Gastroesophageal sphincter (tissue), 4 donors: Measurements from ENCODE around the gene HARBI1. TPM values are rescaled to one million over a fixed set of nuclear protein-coding genes. Genes with fewer than 3 reads are reported as not detected.

ENCODE experiments used
- ATAC-seq: fragments of 150-250 bp; one replicate; pipeline ENCODE4 v1.9.1; 2016; ENCODE audit warnings: mild to moderate bottlenecking, moderate library complexity
- H3K27ac ChIP-seq, 4 donors: fragments of 200-600 bp; sonication (generic) in 3 of 4; 1 replicate in 3 of 4; 2 replicates in 1 of 4; pipeline ENCODE4 v1.5.1; 2016 to 2019
- H3K27me3 ChIP-seq: fragments of 200-600 bp; sonication (generic); one replicate; pipeline ENCODE4 v1.5.1; 2019
- H3K36me3 ChIP-seq, 2 donors: fragments of 200-600 bp; sonication (generic); one replicate each; pipeline ENCODE4 v1.5.1; 2019; ENCODE audit warnings: control low read depth in 1 of 2
- H3K4me1 ChIP-seq, 3 donors: fragments of 200-600 bp; sonication (generic); 1 replicate in 2 of 3; 2 replicates in 1 of 3; pipeline ENCODE4 v1.5.1; 2016 to 2019; ENCODE audit warnings: control low read depth in 2 of 3
- H3K4me3 ChIP-seq, 2 donors: fragments of 200-600 bp; sonication (generic); one replicate each; pipeline ENCODE4 v1.5.1; 2019; ENCODE audit warnings: mild to moderate bottlenecking in 1 of 2, moderate library complexity in 1 of 2
- H3K9me3 ChIP-seq, 3 donors: fragments of 200-600 bp; sonication (generic); one replicate each; pipeline ENCODE4 v1.5.1; 2017 to 2019; ENCODE audit warnings: control low read depth in 2 of 3
- CTCF ChIP-seq, 4 experiments: fragments of 200-600 bp in 2 of 4; fragments of 450-650 bp in 2 of 4; sonication (generic) in 1 of 4; IDR thresholded peaks; one replicate each; pipeline ENCODE4 v1.5.1; 2017 to 2019; ENCODE audit warnings: antibody characterized with exemption in 4 of 4, mild to moderate bottlenecking in 2 of 4, moderate library complexity in 2 of 4
- EP300 ChIP-seq: sonication (generic); formaldehyde crosslinking; IDR thresholded peaks from one replicate; pipeline ENCODE4 v1.6.1; 2017; ENCODE audit warnings: antibody characterized with exemption, mild to moderate bottlenecking
- POLR2A ChIP-seq, 2 donors: fragments of 450-650 bp; IDR thresholded peaks; one replicate each; pipeline ENCODE4 v1.6.1; 2017; ENCODE audit warnings: antibody characterized with exemption in 2 of 2, mild to moderate bottlenecking in 2 of 2, moderate library complexity in 1 of 2
- POLR2AphosphoS5 ChIP-seq: sonication (generic); formaldehyde crosslinking; IDR thresholded peaks from one replicate; pipeline ENCODE4 v1.6.1; 2017; ENCODE audit warnings: antibody characterized with exemption
- WGBS, 2 donors: methylation state at CpG; one replicate each; pipeline ENCODE4 v1.1.5; 2018; ENCODE audit warnings: low coverage in 1 of 2; 5-methylcytosine and 5-hydroxymethylcytosine counted together
- total RNA-seq, 4 donors: library from RNA; depleted of rRNA; stranded (reverse); fragments of >200 nt; gene quantifications; one replicate each; pipeline ENCODE4 v1.1.0, GENCODE V29; 2016

Gene HARBI1
- total RNA-seq, 4 donors from 2014 or later: 1.9 to 4.2 (median 2.5) TPM

GRCh38 chr11:46597155-46597554 lies 19.9 kb downstream of the HARBI1 start:
- Histone ChIP-seq H3K36me3 (no peaks in the 10 kb centered on the region), H3K27me3 (no peaks in the 10 kb centered on the region), H3K9me3 (no peaks in the 10 kb centered on the region), H3K27ac (no peak overlapping the region), H3K4me1 (peaks cover 3 to 30% (median 6%) of the 10 kb centered on the region in 3 donors), H3K4me3 (no peak overlapping the region)
- TF ChIP-seq POLR2A (IDR thresholded peaks at IDR 0.05) (no peak), EP300 (no peak)
- no peak for ATAC-seq
- WGBS, 2 donors: 100% methylated on average over 1 of the region's 1 CpG; no CpG with 5 or more reads in 1 of the 2 donors

GRCh38 chr11:46594785-46595184 lies 22.2 kb downstream of the HARBI1 start:
- Histone ChIP-seq H3K27ac (no peak overlapping the region), H3K4me3 (no peak overlapping the region)

GRCh38 chr11:46594374-46594700 lies 22.7 kb downstream of the HARBI1 start:
- H3K36me3 ChIP-seq: no peaks in the 10 kb centered on the region
- H3K27me3 ChIP-seq: no peaks in the 10 kb centered on the region
- 25 to 36% methylated on average over 3 of the region's 3 CpGs for WGBS, 2 donors
- no peak for ATAC-seq
- TF ChIP-seq EP300 (no peak), CTCF (IDR thresholded peaks at IDR 0.05) (no peak), POLR2AphosphoS5 (no peak), POLR2A (IDR thresholded peaks at IDR 0.05) (no peak)
- H3K27ac ChIP-seq: peak overlapping the region; percentile 23 to 87 (median 84)
- H3K9me3 ChIP-seq: no peaks in the 10 kb centered on the region
- peaks cover 3 to 50% (median 17%) of the 10 kb centered on the region in 3 donors for H3K4me1 ChIP-seq
- peak overlapping the region; percentile 69 to 93 for H3K4me3 ChIP-seq

More at GRCh38 chr11:46594785-46595184, 22.2 kb downstream of the HARBI1 start:
- 92 to 94% methylated on average over 10 of the region's 10 CpGs for WGBS, 2 donors
- Histone ChIP-seq H3K4me1 (peaks cover 3 to 45% (median 16%) of the 10 kb centered on the region in 3 donors), H3K27me3 (no peaks in the 10 kb centered on the region), H3K36me3 (no peaks in the 10 kb centered on the region), H3K9me3 (no peaks in the 10 kb centered on the region)
- ATAC-seq: no peak
- TF ChIP-seq POLR2A (IDR thresholded peaks at IDR 0.05) (no peak), EP300 (no peak), POLR2AphosphoS5 (no peak), CTCF (IDR thresholded peaks at IDR 0.05) (no peak)

DNA sequence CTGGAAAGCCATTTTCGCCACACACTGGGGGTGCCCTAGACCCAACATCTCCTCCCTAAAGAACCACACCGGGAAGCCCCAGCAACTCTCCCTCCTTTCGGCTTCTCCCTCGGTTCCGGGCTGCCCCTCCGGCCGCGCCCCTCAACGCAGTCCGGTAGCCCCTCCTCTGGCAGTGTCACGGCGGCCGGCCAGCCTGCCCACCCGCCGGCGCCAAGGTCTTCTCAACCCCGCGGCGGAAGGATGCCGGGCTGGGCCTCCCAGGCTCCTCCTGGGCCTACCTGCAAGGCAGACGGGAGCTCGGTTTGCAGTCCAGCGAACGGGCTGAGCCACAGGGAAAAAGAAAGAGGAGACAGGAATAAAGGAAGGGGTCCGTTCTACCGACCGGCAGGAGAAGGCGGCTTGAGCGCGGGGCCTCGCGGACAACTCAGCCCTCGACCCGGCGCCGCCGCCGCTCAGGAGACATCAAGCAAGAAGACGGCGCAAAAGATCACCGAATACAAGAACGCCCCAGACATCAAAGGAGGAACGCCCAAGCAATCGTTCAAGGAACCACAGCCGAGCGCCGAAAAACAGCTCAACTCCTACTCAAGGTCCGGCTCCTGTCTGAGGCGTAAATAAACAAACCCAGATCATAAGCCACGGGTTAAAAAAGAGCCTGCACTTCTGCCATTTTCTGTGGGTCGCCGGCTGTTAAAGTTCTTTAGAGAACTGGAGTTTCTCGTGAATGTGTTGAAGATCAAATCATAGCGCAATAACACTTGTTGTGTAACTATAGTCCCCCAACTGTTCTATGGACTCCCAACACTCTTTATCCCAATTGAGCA lies 23.3 kb downstream of the HARBI1 start, which contains the start of gene AMBRA1:
Gene AMBRA1, minus strand, starts transcription at position 474 of the 824 bp plus-strand sequence. CDS start 45,643 bp downstream, outside the sequence.
- 0 to 2% methylated on average over 10 to 20 of the region's 54 CpGs for WGBS, 2 donors

DNA sequence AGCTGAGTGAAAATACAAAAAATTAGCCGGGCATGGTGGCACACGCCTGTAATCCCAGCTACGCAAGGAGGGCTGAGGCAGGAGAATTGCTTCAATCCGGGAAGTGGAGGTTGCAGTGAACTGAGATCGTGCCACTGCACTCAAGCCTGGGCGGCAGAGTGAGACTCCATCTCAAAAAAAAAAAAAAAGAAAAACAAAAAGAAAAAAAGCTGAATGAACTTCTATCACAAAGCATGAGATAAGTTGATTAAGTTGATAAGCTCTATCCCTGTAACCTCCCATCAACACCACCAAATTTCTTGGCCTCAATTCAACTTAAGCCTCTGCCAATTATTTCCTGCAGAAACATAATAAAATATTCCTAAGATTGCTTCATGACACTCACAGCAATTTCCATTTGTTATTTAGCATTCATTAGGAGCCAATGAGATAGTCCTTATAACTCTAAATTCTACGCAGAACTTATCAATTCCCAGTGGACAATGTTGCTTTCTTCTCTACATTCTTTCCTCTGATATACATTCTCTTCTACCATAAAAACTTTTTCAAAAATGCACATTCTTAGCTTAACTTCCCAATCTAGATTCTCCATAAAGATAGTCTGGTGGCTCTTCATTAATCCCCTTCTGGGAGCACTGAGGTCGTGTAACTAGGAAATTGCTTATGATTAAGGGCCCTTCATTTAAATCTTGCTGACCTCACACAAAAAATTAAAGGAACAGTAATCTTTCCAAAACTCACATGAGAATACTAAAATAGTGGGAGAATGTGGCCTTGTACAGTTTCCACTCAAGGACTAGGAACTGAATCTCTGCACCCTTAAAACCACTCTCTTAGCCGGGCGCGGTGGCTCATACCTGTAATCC lies 26.1 kb downstream of the HARBI1 start:
- WGBS, 2 donors: 41 to 55% methylated on average over 6 to 8 of the region's 11 CpGs
- peak overlapping the region in 1 of 4 donors; percentile 7 for H3K27ac ChIP-seq

More for the DNA sequence above, 23.3 kb downstream of the HARBI1 start, which contains the start of gene AMBRA1:
- H3K4me3 ChIP-seq: peak within 1 kb of the TSS; percentile 69 to 93
- H3K27me3 ChIP-seq: no peaks in the 10 kb centered on the region
- ATAC-seq: peak; percentile 94
- peak; percentile 15 to 51 for TF ChIP-seq POLR2A (IDR thresholded peaks at IDR 0.05)
- TF ChIP-seq EP300: no peak
- TF ChIP-seq POLR2AphosphoS5: peak; percentile 64
- no peaks in the 10 kb centered on the region for H3K36me3 ChIP-seq
- peak within 1 kb of the TSS; percentile 27 to 87 (median 84) for H3K27ac ChIP-seq
- H3K9me3 ChIP-seq: no peaks in the 10 kb centered on the region
- H3K4me1 ChIP-seq: peaks cover 3 to 56% (median 20%) of the 10 kb centered on the region in 3 donors

More for the DNA sequence above, 26.1 kb downstream of the HARBI1 start:
- Histone ChIP-seq H3K27me3 (no peaks in the 10 kb centered on the region), H3K36me3 (no peaks in the 10 kb centered on the region), H3K9me3 (no peaks in the 10 kb centered on the region), H3K4me3 (no peak overlapping the region), H3K4me1 (peaks cover 3 to 65% (median 20%) of the 10 kb centered on the region in 3 donors)
- ATAC-seq: no peak
- TF ChIP-seq EP300 (no peak), CTCF (IDR thresholded peaks at IDR 0.05) (no peak), POLR2A (IDR thresholded peaks at IDR 0.05) (no peak), POLR2AphosphoS5 (no peak)
